Loucy (cell line): ENCODE data around the gene MB.

Experiments
- CTCF ChIP-seq: fragments of 200-600 bp; sonication (generic); conservative IDR thresholded peaks from 2 replicates; pipeline ENCODE4 v1.5.1; 2014; ENCODE audit warnings: mild to moderate bottlenecking, antibody characterized with exemption, low read length
- EZH2phosphoT487 ChIP-seq: fragments of 200-600 bp; IDR thresholded peaks from 2 replicates; pipeline ENCODE4 v1.6.1; 2018; ENCODE audit warnings: antibody characterized with exemption, mild to moderate bottlenecking, moderate library complexity, borderline replicate concordance

GRCh38 chr22:35593071-35593890, 23.8 kb downstream of the MB start:
- TF ChIP-seq CTCF (no peak), EZH2phosphoT487 (no peak)
